SK-N-SH treated with all-trans-retinoic acid at 6 μM for 48 hours (cell line): ENCODE measurements around the gene DMRTC1B.
"Not testable (repeated sequence)": the region's sequence is repeated elsewhere in the genome, so short reads cannot be mapped to it uniquely, and the experiment has no call there.

Source experiments
- ARNTL ChIP-seq: fragments of 450-650 bp; formaldehyde crosslinking; IDR thresholded peaks from 2 replicates; pipeline ENCODE4 v1.5.0; 2020; ENCODE audit warnings: low read depth, mild to moderate bottlenecking, moderate library complexity, borderline replicate concordance
- BACH2 ChIP-seq: fragments of 250-450 bp; sonication (Bioruptor Pico); IDR thresholded peaks from 2 replicates; pipeline ENCODE4 v1.9.0; 2021; ENCODE audit warnings: mild to moderate bottlenecking, borderline replicate concordance
- CSDC2 ChIP-seq: fragments of 250-450 bp; sonication (Bioruptor Pico); IDR thresholded peaks from 2 replicates; pipeline ENCODE4 v1.5.0; 2020; ENCODE audit warnings: mild to moderate bottlenecking, moderate library complexity
- ESRRG ChIP-seq: fragments of 250-450 bp; sonication (Bioruptor Pico); IDR thresholded peaks from 2 replicates; pipeline ENCODE4 v1.6.1; 2021; ENCODE audit warnings: mild to moderate bottlenecking
- ISL1 ChIP-seq: fragments of 250-450 bp; sonication (Bioruptor Pico); IDR thresholded peaks from 2 replicates; pipeline ENCODE4 v2.1.2; 2022; ENCODE audit warnings: mild to moderate bottlenecking, moderate library complexity
- PPARA ChIP-seq: fragments of 250-450 bp; sonication (Bioruptor Pico); IDR thresholded peaks from 2 replicates; pipeline ENCODE4 v1.5.0; 2020; ENCODE audit warnings: mild to moderate bottlenecking, borderline replicate concordance
- RARB ChIP-seq: fragments of 250-450 bp; sonication (Bioruptor Pico); IDR thresholded peaks from 2 replicates; pipeline ENCODE4 v1.8.0; 2021; ENCODE audit warnings: mild to moderate bottlenecking, moderate library complexity
- ZFP30 ChIP-seq: fragments of 450-650 bp; formaldehyde crosslinking; IDR thresholded peaks from 2 replicates; pipeline ENCODE4 v1.5.0; 2022; ENCODE audit warnings: mild to moderate bottlenecking, moderate library complexity
- ZNF8 ChIP-seq: fragments of 450-650 bp; formaldehyde crosslinking; IDR thresholded peaks from 2 replicates; pipeline ENCODE4 v1.5.0; 2020; ENCODE audit warnings: mild to moderate bottlenecking, moderate library complexity
- TF ChIP-seq, protein P1 (sequence below): fragments of 250-450 bp; sonication (Bioruptor Pico); IDR thresholded peaks from 2 replicates; pipeline ENCODE4 v1.8.0; 2020; ENCODE audit warnings: mild to moderate bottlenecking, moderate library complexity, borderline replicate concordance
- TF ChIP-seq, protein P2 (sequence below): fragments of 250-450 bp; sonication (Bioruptor Pico); IDR thresholded peaks from 2 replicates; pipeline ENCODE4 v1.8.0; 2021; ENCODE audit warnings: low read depth, mild to moderate bottlenecking, moderate library complexity, borderline replicate concordance
- TF ChIP-seq, protein P3 (sequence below): fragments of 250-450 bp; sonication (Bioruptor Pico); IDR thresholded peaks from 2 replicates; pipeline ENCODE4 v1.5.1; 2020; ENCODE audit warnings: low read depth, mild to moderate bottlenecking, moderate library complexity

DNA sequence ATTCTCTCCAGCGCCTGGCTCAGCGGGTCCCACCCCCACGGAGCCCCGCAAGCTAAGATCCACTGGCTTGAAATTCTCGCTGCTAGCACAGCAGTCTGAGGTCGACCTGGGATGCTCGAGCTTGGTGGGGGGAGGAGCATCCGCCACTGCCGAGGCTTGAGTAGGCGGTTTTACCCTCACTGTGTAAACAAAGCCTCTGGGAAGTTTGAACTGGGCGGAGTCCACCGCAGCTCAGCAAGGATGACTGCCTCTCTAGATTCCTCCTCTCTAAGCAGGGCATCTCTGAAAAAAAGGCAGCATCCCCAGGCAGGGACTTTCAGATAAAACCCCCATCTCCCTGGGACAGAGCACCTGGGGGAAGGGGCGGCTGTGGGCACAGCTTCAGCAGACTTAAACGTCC lies 113.0 kb downstream of the DMRTC1B start:
- TF ChIP-seq, protein P1, sequence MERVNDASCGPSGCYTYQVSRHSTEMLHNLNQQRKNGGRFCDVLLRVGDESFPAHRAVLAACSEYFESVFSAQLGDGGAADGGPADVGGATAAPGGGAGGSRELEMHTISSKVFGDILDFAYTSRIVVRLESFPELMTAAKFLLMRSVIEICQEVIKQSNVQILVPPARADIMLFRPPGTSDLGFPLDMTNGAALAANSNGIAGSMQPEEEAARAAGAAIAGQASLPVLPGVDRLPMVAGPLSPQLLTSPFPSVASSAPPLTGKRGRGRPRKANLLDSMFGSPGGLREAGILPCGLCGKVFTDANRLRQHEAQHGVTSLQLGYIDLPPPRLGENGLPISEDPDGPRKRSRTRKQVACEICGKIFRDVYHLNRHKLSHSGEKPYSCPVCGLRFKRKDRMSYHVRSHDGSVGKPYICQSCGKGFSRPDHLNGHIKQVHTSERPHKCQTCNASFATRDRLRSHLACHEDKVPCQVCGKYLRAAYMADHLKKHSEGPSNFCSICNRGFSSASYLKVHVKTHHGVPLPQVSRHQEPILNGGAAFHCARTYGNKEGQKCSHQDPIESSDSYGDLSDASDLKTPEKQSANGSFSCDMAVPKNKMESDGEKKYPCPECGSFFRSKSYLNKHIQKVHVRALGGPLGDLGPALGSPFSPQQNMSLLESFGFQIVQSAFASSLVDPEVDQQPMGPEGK (CRISPR knock-in tag), result not testable (repeated sequence)
- not testable (repeated sequence) for TF ChIP-seq BACH2 (CRISPR knock-in tag); ESRRG (CRISPR knock-in tag); ARNTL (CRISPR knock-in tag); ISL1; PPARA (CRISPR knock-in tag); ZNF8 (CRISPR knock-in tag); ZFP30 (CRISPR knock-in tag); RARB (CRISPR knock-in tag); CSDC2 (CRISPR knock-in tag)
- TF ChIP-seq, protein P2, sequence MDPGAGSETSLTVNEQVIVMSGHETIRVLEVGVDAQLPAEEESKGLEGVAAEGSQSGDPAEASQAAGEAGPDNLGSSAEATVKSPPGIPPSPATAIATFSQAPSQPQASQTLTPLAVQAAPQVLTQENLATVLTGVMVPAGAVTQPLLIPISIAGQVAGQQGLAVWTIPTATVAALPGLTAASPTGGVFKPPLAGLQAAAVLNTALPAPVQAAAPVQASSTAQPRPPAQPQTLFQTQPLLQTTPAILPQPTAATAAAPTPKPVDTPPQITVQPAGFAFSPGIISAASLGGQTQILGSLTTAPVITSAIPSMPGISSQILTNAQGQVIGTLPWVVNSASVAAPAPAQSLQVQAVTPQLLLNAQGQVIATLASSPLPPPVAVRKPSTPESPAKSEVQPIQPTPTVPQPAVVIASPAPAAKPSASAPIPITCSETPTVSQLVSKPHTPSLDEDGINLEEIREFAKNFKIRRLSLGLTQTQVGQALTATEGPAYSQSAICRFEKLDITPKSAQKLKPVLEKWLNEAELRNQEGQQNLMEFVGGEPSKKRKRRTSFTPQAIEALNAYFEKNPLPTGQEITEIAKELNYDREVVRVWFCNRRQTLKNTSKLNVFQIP, result not testable (repeated sequence)
- TF ChIP-seq, protein P3, sequence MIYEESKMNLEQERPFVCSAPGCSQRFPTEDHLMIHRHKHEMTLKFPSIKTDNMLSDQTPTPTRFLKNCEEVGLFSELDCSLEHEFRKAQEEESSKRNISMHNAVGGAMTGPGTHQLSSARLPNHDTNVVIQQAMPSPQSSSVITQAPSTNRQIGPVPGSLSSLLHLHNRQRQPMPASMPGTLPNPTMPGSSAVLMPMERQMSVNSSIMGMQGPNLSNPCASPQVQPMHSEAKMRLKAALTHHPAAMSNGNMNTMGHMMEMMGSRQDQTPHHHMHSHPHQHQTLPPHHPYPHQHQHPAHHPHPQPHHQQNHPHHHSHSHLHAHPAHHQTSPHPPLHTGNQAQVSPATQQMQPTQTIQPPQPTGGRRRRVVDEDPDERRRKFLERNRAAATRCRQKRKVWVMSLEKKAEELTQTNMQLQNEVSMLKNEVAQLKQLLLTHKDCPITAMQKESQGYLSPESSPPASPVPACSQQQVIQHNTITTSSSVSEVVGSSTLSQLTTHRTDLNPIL (CRISPR knock-in tag), result not testable (repeated sequence)
